ENCODE results near the gene NAPEPLD. TPM values are rescaled to one million over a fixed set of nuclear protein-coding genes. Genes with fewer than 3 reads are reported as not detected.

The NAPEPLD gene
- total and polyA plus RNA-seq, 2 of the 8 experiments (the other 6 are each of a cell fraction or from before 2014, with no cell fraction given) = 4.2 to 9.9 TPM

DNA sequence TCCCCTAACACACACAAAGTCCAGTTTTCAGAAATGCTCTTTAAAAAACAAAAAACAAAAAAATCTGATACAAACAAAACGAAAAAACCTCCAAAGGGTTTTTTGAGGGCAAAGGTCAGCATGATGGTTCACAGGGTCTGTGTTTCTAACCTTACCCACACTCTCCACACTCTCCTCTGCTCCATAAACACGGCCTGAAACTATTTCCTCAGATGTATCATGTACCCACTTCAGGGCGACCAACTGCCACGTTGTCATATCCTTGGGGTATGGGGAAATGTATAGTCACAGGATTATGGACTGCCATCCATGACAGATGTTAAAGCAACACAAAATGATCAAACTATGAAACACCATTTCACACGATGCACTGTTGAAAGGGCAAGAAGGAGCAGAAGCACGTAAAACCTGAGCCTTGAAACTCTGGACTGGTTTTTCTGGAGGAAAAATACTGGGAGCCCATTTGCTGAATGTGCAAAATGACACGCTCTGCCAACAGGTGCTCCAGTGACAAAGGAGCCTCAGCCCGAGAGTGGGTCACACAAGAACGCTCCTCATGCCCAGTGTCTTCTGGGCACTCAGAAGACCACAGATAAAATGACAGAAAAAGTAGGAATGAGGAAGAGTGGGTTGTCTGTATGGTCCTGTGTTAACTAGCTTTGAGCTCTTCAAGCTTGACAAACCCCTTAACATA, 15.8 kb downstream of the NAPEPLD start:
- Histone ChIP-seq H3K27me3 (replicated peaks in 1 of 4; ENCODE audit: control insufficient read depth in 3 of 4, extremely low read depth in 1 of 4, insufficient read depth in 3 of 4, low read length in 3 of 4) (no peaks in the 10 kb centered on the region), H2BK120ac (replicated peaks; ENCODE audit: low read depth, low read length) (no peak overlapping the region), H3K9ac (replicated peaks in 1 of 4; ENCODE audit: extremely low read depth in 1 of 4, low read depth in 3 of 4, low read length in 3 of 4) (no peak overlapping the region), H3K56ac (replicated peaks; ENCODE audit: insufficient read length, low read depth, low read length) (no peak overlapping the region), H2BK12ac (ENCODE audit: low read depth, low read length) (no peak overlapping the region), H2AK5ac (ENCODE audit: low read depth, low read length) (no peak overlapping the region), H3K4me2 (ENCODE audit: insufficient read depth in 1 of 2, low read depth in 2 of 2, low read length in 2 of 2) (no peak overlapping the region), H3K4me1 (replicated peaks in 1 of 4; ENCODE audit: control insufficient read depth in 3 of 4, insufficient read depth in 4 of 4, low read length in 3 of 4) (peaks cover 0 to 4% (median under 1%) of the 10 kb centered on the region in 4 experiments; a peak in 2 of 7 replicates), H4K91ac (replicated peaks; ENCODE audit: insufficient read length, low read length) (no peak overlapping the region), H3K79me2 (ENCODE audit: control insufficient read depth in 1 of 2, insufficient read depth in 2 of 2, low read length in 2 of 2) (0 out of 4 replicates have a peak, but pooled peaks cover 0 to 3% of the 10 kb centered on the region in 2 experiments), H3K4me3 (ENCODE audit: extremely low read depth in 1 of 4, insufficient read depth in 2 of 4, low read depth in 3 of 4, low read length in 4 of 4) (no peak overlapping the region), H3K36me3 (ENCODE audit: control insufficient read depth in 2 of 4, insufficient read depth in 4 of 4, low read length in 3 of 4) (peaks cover 0 to 3% (median 0%) of the 10 kb centered on the region in 4 experiments; a peak in 4 of 8 replicates), H2BK15ac (ENCODE audit: low read length) (no peak overlapping the region), H3K79me1 (ENCODE audit: low read depth, low read length) (no peaks in the 10 kb centered on the region), H3K23ac (ENCODE audit: insufficient read length) (no peak overlapping the region), H3K14ac (ENCODE audit: insufficient read length) (no peak overlapping the region), H4K20me1 (replicated peaks in 1 of 2; ENCODE audit: control insufficient read depth in 1 of 2, insufficient read depth in 2 of 2, low read length in 2 of 2) (peaks cover 0 to under 1% of the 10 kb centered on the region in 2 experiments), H2AFZ (ENCODE audit: low read length) (no peak overlapping the region), H4K5ac (ENCODE audit: insufficient read length, low read depth, low read length) (no peak overlapping the region), H3K23me2 (ENCODE audit: low read depth, low read length) (no peaks in the 10 kb centered on the region; the same call in 1 of the 2 replicates), H3K18ac (ENCODE audit: extremely low read depth, low read length) (no peak overlapping the region), H2BK20ac (ENCODE audit: low read length) (no peak overlapping the region), H3K4ac (replicated peaks; ENCODE audit: insufficient read length, low read depth, low read length) (no peak overlapping the region), H3K27ac (ENCODE audit: low read depth, low read length) (no peak overlapping the region), H2BK5ac (ENCODE audit: low read depth, low read length) (no peak overlapping the region), H3K9me3 (ENCODE audit: insufficient read depth in 2 of 2, low read depth in 1 of 2, low read length in 1 of 2) (no peaks in the 10 kb centered on the region), H4K8ac (ENCODE audit: extremely low read depth, insufficient read depth, low read length) (no peak overlapping the region)
- POLR2A ChIA-PET (ENCODE audit: partially characterized antibody) = no interaction called here
- DNase-seq (ENCODE audit: low read depth in 1 of 2, low spot score in 2 of 2) (no peak), FAIRE-seq (no peak)
- CTCF ChIA-PET (ENCODE audit: partially characterized antibody) = no interaction called here
- TF ChIP-seq TCF12 (IDR thresholded peaks at IDR 0.05; ENCODE audit: low read depth, low read length) = no peak
- 73% methylated on average over 9 of the region's 9 CpGs; no CpG with 5 or more reads in 1 of the 2 experiments for WGBS, 2 experiments (ENCODE audit: extremely low coverage in 1 of 2, insufficient coverage in 1 of 2, insufficient read length in 1 of 2, insufficient replicate concordance in 2 of 2, low coverage in 1 of 2, low lambda C conversion rate in 2 of 2, missing lambda C conversion rate in 1 of 2)

Data from H1 (cell line).